Kidney epithelial cell (primary cell): ENCODE data around the gene PSMD2. TPM values are rescaled to one million over a fixed set of nuclear protein-coding genes. Genes with fewer than 3 reads are reported as not detected.

Experiments used
- DNase-seq: peaks from one replicate; pipeline ENCODE4 v3.0.0-alpha.2; 2010; ENCODE audit warnings: low read depth
- H3K27me3 ChIP-seq: 2 replicates; pipeline ENCODE4 v1.6.0; 2011; ENCODE audit warnings: low read length; ENCODE audit not compliant: control insufficient read depth, insufficient read depth
- H3K36me3 ChIP-seq: 2 replicates; pipeline ENCODE4 v1.5.1; 2011; ENCODE audit warnings: low read length; ENCODE audit not compliant: control insufficient read depth, insufficient read depth
- H3K4me3 ChIP-seq: 2 replicates; pipeline ENCODE4 v1.5.1; 2011; ENCODE audit warnings: low read depth, mild to moderate bottlenecking, control low read depth, low read length
- total RNA-seq: library from RNA; depleted of rRNA; stranded (reverse); fragments of >200 nt; gene quantifications from 2 replicates; pipeline ENCODE4 v1.2.3, GENCODE V29; 2015
- TF ChIP-seq, protein P1 (sequence below): IDR thresholded peaks from 2 replicates; pipeline ENCODE4 v1.5.1; 2011; ENCODE audit warnings: mild to moderate bottlenecking, moderate library complexity, low read length, control low read depth, inconsistent platforms; ENCODE audit not compliant: insufficient read depth, poor library complexity, severe bottlenecking

PSMD2 gene
- total RNA-seq, 1 donor from 2014 or later: 903 TPM

DNA sequence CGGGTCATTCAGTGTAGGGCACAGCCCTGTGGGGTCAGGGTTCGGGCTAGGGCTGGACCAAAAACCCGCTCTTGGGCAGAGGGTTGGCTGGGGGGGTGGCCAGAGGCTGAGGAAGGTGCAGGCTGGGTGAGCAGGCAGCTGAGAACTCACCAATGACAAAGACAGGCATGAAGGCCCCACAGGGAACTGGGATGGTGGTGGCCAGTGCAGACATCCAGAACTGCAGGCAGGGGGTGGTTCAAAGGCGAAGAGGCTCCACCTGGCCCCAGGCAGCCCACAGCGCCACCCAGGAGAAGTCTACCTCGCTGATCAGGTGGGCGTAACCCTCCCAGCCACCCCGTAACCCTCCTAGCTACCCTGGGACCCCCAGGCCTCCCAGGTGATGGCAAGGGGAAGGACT, 55.7 kb downstream of the PSMD2 start:
- no peaks in the 10 kb centered on the region for H3K27me3 ChIP-seq
- H3K4me3 ChIP-seq: no peak overlapping the region
- TF ChIP-seq, protein P1, sequence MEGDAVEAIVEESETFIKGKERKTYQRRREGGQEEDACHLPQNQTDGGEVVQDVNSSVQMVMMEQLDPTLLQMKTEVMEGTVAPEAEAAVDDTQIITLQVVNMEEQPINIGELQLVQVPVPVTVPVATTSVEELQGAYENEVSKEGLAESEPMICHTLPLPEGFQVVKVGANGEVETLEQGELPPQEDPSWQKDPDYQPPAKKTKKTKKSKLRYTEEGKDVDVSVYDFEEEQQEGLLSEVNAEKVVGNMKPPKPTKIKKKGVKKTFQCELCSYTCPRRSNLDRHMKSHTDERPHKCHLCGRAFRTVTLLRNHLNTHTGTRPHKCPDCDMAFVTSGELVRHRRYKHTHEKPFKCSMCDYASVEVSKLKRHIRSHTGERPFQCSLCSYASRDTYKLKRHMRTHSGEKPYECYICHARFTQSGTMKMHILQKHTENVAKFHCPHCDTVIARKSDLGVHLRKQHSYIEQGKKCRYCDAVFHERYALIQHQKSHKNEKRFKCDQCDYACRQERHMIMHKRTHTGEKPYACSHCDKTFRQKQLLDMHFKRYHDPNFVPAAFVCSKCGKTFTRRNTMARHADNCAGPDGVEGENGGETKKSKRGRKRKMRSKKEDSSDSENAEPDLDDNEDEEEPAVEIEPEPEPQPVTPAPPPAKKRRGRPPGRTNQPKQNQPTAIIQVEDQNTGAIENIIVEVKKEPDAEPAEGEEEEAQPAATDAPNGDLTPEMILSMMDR: no peak
- no peak for DNase-seq
- H3K36me3 ChIP-seq: peaks cover 1% of the 10 kb centered on the region

GRCh38 chr3:184355261-184356040, 56.4 kb downstream of the PSMD2 start:
- TF ChIP-seq, protein P1: no peak
- H3K4me3 ChIP-seq: no peak overlapping the region
- DNase-seq: no peak
- peaks cover 1% of the 10 kb centered on the region for H3K36me3 ChIP-seq
- H3K27me3 ChIP-seq: no peaks in the 10 kb centered on the region

- H3K36me3 ChIP-seq: no peaks in the 10 kb centered on the region
- no peak overlapping the region for H3K4me3 ChIP-seq
- TF ChIP-seq, protein P1: no peak
- no peaks in the 10 kb centered on the region for H3K27me3 ChIP-seq
- no peak for DNase-seq
Observed at GRCh38 chr3:184357248-184358123, 58.4 kb downstream of the PSMD2 start.

GRCh38 chr3:184358124-184358767, 59.2 kb downstream of the PSMD2 start:
- DNase-seq: no peak
- TF ChIP-seq, protein P1: no peak
- no peaks in the 10 kb centered on the region for H3K27me3 ChIP-seq
- no peak overlapping the region for H3K4me3 ChIP-seq
- H3K36me3 ChIP-seq: no peaks in the 10 kb centered on the region

Other genes with a start within 250 kb of the PSMD2 start
- gene HTR3C, start 246.2 kb upstream of the PSMD2 start, total RNA-seq: not detected in 2 replicates
- gene HTR3E, start 202.2 kb upstream of the PSMD2 start, total RNA-seq: not detected in 2 replicates
- gene EIF2B5, start 163.9 kb upstream of the PSMD2 start, total RNA-seq: 28.8 and 33.8 TPM in 2 replicates
- gene DVL3, start 143.9 kb upstream of the PSMD2 start, total RNA-seq: 51.7 and 61.6 TPM in 2 replicates
- 282 and 297 TPM in 2 replicates for gene AP2M1, start 124.4 kb upstream of the PSMD2 start, total RNA-seq
- gene ABCF3, start 113.0 kb upstream of the PSMD2 start, total RNA-seq: 55.7 and 57.9 TPM in 2 replicates
- 0.07 TPM in 1 of 2 replicates, not detected in the other for gene VWA5B2, start 69.7 kb upstream of the PSMD2 start, total RNA-seq
- 69.8 and 73.7 TPM in 2 replicates for gene ALG3, start 50.3 kb upstream of the PSMD2 start, total RNA-seq
- 6.3 and 8.3 TPM in 2 replicates for gene EEF1AKMT4, start 49.6 kb upstream of the PSMD2 start, total RNA-seq
- gene CAMK2N2, start 37.7 kb upstream of the PSMD2 start, total RNA-seq: 0.67 and 1.2 TPM in 2 replicates
- not detected in 2 replicates for gene ECE2, start 23.2 kb upstream of the PSMD2 start, total RNA-seq
- gene EIF4G1, start 15.4 kb downstream of the PSMD2 start, total RNA-seq: 381 and 386 TPM in 2 replicates
- gene FAM131A, start 38.4 kb downstream of the PSMD2 start, total RNA-seq: 14.0 and 14.7 TPM in 2 replicates
- gene CLCN2, start 62.4 kb downstream of the PSMD2 start, total RNA-seq: 2.6 and 4.0 TPM in 2 replicates
- 73.3 and 79.8 TPM in 2 replicates for gene POLR2H, start 62.5 kb downstream of the PSMD2 start, total RNA-seq
- gene THPO, start 79.0 kb downstream of the PSMD2 start, total RNA-seq: 0.25 TPM in 1 of 2 replicates, not detected in the other
- under 0.01 and 1.0 TPM in 2 replicates for gene CHRD, start 80.8 kb downstream of the PSMD2 start, total RNA-seq